Ovary (tissue), 9 donors: Measurements from ENCODE around the gene TJP1. TPM values are rescaled to one million over a fixed set of nuclear protein-coding genes. Genes with fewer than 3 reads are reported as not detected.

Experiments
- DNase-seq, 5 donors: peaks; one replicate each; pipeline ENCODE4 v3.0.0-alpha.2; 2019 to 2020
- H3K27ac ChIP-seq, 2 donors: fragments of 200-600 bp; one replicate each; pipeline versions ENCODE4 v1.5.1 to v1.8.0; 2019 to 2022
- H3K27me3 ChIP-seq: fragments of 200-600 bp; one replicate; pipeline ENCODE4 v1.8.0; 2022
- H3K36me3 ChIP-seq: fragments of 200-600 bp; sonication (generic); one replicate; pipeline ENCODE4 v1.5.1; 2019
- H3K4me1 ChIP-seq: one replicate; pipeline ENCODE4 v1.8.1; 2013; ENCODE audit warnings: mild to moderate bottlenecking, moderate library complexity; ENCODE audit not compliant: insufficient read depth
- H3K4me3 ChIP-seq: fragments of 200-600 bp; sonication (generic); one replicate; pipeline ENCODE4 v1.5.1; 2017
- H3K9me3 ChIP-seq, 2 donors: fragments of 200-600 bp in 1 of 2; sonication (generic) in 1 of 2; one replicate each; pipeline versions ENCODE4 v1.5.1 to v1.8.1; 2013 to 2019; ENCODE audit warnings: mild to moderate bottlenecking in 1 of 2, moderate library complexity in 1 of 2
- CTCF ChIP-seq, 3 donors: fragments of 450-650 bp in 2 of 3; fragments of 200-600 bp in 1 of 3; IDR thresholded peaks; one replicate each; pipeline versions ENCODE4 v1.5.1 to v1.8.0; 2016 to 2022; ENCODE audit warnings: antibody characterized with exemption in 3 of 3, mild to moderate bottlenecking in 1 of 3
- EP300 ChIP-seq: sonication (generic); formaldehyde crosslinking; IDR thresholded peaks from one replicate; pipeline ENCODE4 v1.6.1; 2017; ENCODE audit warnings: antibody characterized with exemption
- POLR2A ChIP-seq: fragments of 450-650 bp; IDR thresholded peaks from one replicate; pipeline ENCODE4 v1.6.1; 2017; ENCODE audit warnings: antibody characterized with exemption, mild to moderate bottlenecking, moderate library complexity
- WGBS, 3 donors: extraction: QIAGEN DNeasy Blood & Tissue Kit in 1 of 3; methylation state at CpG; one replicate each; pipeline versions ENCODE4 v1.1.5 to v1.1.7; 2013 to 2017; 5-methylcytosine and 5-hydroxymethylcytosine counted together
- intact Hi-C, 4 donors: fragments of 100-400 bp; cut with DNase I; formaldehyde crosslinking; loops; one replicate each; pipeline versions ENCODE4 v1.11.0 to v1.15.1; 2022 to 2023
- polyA plus RNA-seq, 2 donors: library from polyadenylated mRNA; stranded (reverse); fragments of 200-250 nt in 1 of 2; fragments of 350-450 nt in 1 of 2; fragmentation: Illumina TruSeq in 1 of 2; extraction: RNeasy Lipid Tissue Mini Kit (QIAGEN cat#74804) in 1 of 2; gene quantifications; one replicate each; pipeline ENCODE4 v1.2.3, GENCODE V29; 2013 to 2014
- total RNA-seq, 7 donors: library from RNA; depleted of rRNA in 2 of 7; stranded (reverse); fragments of >200 nt in 2 of 7; fragmentation: NEBNext Ultra II Directional in 3 of 7; extraction: Animal tissue kit (Norgen Biotek cat#: 25700) in 3 of 7; gene quantifications; one replicate each; pipeline versions ENCODE4 v1.1.0 to v1.2.4, GENCODE V29; 2016 to 2023
- donor health status: DM: no; HTN: no; CAD: no; lungs with moderate emphysema.
- donor health status: DM: no; HTN: no; CAD: no.
- donor health status: Bipolar disorder and iron deficiency.
- donor health status: DM: yes; HTN: yes; CAD: no.
- donor health status: DM: no; HTN: no; CAD: no.
- donor health status: DM: yes; HTN: yes; CAD: no.

Gene TJP1
- total and polyA plus RNA-seq, 9 donors: 25.3 to 150 (median 70.1) TPM

- intact Hi-C loops: no loop called here
- H3K27ac ChIP-seq: no peak overlapping the region
Measured at GRCh38 chr15:29670998-29671981, 151.0 kb downstream of the TJP1 start.

GRCh38 chr15:29670266-29670665 is 152.0 kb downstream of the TJP1 start:
- Histone ChIP-seq H3K4me3 (no peak overlapping the region), H3K27ac (no peak overlapping the region), H3K9me3 (no peaks in the 10 kb centered on the region), H3K4me1 (no peaks in the 10 kb centered on the region), H3K36me3 (no peaks in the 10 kb centered on the region), H3K27me3 (no peaks in the 10 kb centered on the region)
- DNase-seq: no peak
- no peak for TF ChIP-seq EP300
- no peak for TF ChIP-seq CTCF (IDR thresholded peaks at IDR 0.05)
- no peak for TF ChIP-seq POLR2A
- 90 to 96% (median 92%) methylated on average over 8 of the region's 8 CpGs for WGBS, 3 donors
- intact Hi-C loops: no loop called here

More at GRCh38 chr15:29670998-29671981, 151.0 kb downstream of the TJP1 start:
- TF ChIP-seq POLR2A (no peak), CTCF (IDR thresholded peaks at IDR 0.05) (no peak), EP300 (no peak)
- no peak overlapping the region for H3K4me3 ChIP-seq
- DNase-seq: no peak
- WGBS, 3 donors: 67 to 76% (median 76%) methylated on average over 13 of the region's 13 CpGs
- no peaks in the 10 kb centered on the region for H3K36me3 ChIP-seq
- no peaks in the 10 kb centered on the region for H3K27me3 ChIP-seq
- H3K4me1 ChIP-seq: no peaks in the 10 kb centered on the region
- no peaks in the 10 kb centered on the region for H3K9me3 ChIP-seq

GRCh38 chr15:29669823-29670222 is 152.4 kb downstream of the TJP1 start:
- H3K27ac ChIP-seq: no peak overlapping the region
- 83 to 86% (median 85%) methylated on average over 9 of the region's 9 CpGs for WGBS, 3 donors
- no peaks in the 10 kb centered on the region for H3K9me3 ChIP-seq
- H3K36me3 ChIP-seq: no peaks in the 10 kb centered on the region
- no peak overlapping the region for H3K4me3 ChIP-seq
- no peaks in the 10 kb centered on the region for H3K27me3 ChIP-seq
- TF ChIP-seq CTCF (IDR thresholded peaks at IDR 0.05): no peak
- no peak for TF ChIP-seq POLR2A
- TF ChIP-seq EP300: no peak
- DNase-seq: no peak
- intact Hi-C loops: no loop called here
- H3K4me1 ChIP-seq: no peaks in the 10 kb centered on the region

GRCh38 chr15:29668120-29668602 is 154.1 kb downstream of the TJP1 start:
- no peaks in the 10 kb centered on the region for H3K9me3 ChIP-seq
- H3K4me3 ChIP-seq: no peak overlapping the region
- H3K27me3 ChIP-seq: no peaks in the 10 kb centered on the region
- H3K27ac ChIP-seq: no peak overlapping the region
- DNase-seq: peak in 3 of 5 donors; percentile 32 to 53 (median 35)
- intact Hi-C loops: no loop called here
- TF ChIP-seq EP300 (no peak), CTCF (IDR thresholded peaks at IDR 0.05) (peak in 1 of 3 donors; percentile 30)
- no peaks in the 10 kb centered on the region for H3K36me3 ChIP-seq
- H3K4me1 ChIP-seq: no peaks in the 10 kb centered on the region
- WGBS, 3 donors: 50 to 56% (median 53%) methylated on average over 15 of the region's 15 CpGs
